Endothelial cell of umbilical vein (primary cell): ENCODE measurements around the gene GOLGA1. TPM values are rescaled to one million over a fixed set of nuclear protein-coding genes. Genes with fewer than 3 reads are reported as not detected.

Experiments used
- Bru-seq: library from RNA; stranded (reverse); fragments of 400-500 nt; gene quantifications from one replicate; lab custom pipeline; 2021; lab: Mats Ljungman, UMichigan
- BruChase-seq, 2 experiments: library from RNA; stranded (reverse); fragments of 400-500 nt; gene quantifications; one replicate each; lab custom pipeline; 2021; lab: Mats Ljungman, UMichigan
- BruUV-seq: library from RNA; stranded (reverse); fragments of 400-500 nt; replicated peaks from 2 replicates; lab custom pipeline; 2021; lab: Mats Ljungman, UMichigan
- CTCF ChIA-PET: fragments of 300-600, 350-600 bp; sonication (Branson Sonifier 250); formaldehyde crosslinking; loops from one replicate; lab custom pipeline; 2021; ENCODE audit warnings: antibody characterized with exemption, inconsistent platforms; lab: Charles Lee
- POLR2A ChIA-PET: fragments of 300-600, 350-600 bp; sonication (Branson Sonifier 250); formaldehyde crosslinking; loops from one replicate; lab custom pipeline; 2021; ENCODE audit warnings: antibody characterized with exemption, inconsistent platforms; lab: Charles Lee
- DNase-seq: peaks from one replicate; pipeline ENCODE4 v3.0.0-alpha.2; 2011; ENCODE audit warnings: low read depth, low spot score
- FAIRE-seq: peaks from 2 replicates; lab custom pipeline; 2011; peaks lifted over from hg19 to GRCh38; lab: Jason Lieb, UNC
- H2AFZ ChIP-seq: 2 replicates; pipeline ENCODE4 v1.6.0; 2012; ENCODE audit warnings: low read depth, low read length, control low read depth, inconsistent platforms
- H3K27ac ChIP-seq: 2 replicates; pipeline ENCODE4 v1.5.1; 2011; ENCODE audit warnings: low read depth, mild to moderate bottlenecking, control low read depth, low read length, moderate library complexity; ENCODE audit not compliant: insufficient read depth
- H3K27me3 ChIP-seq, 2 experiments: 2 replicates each; pipeline versions ENCODE4 v1.6.0 to v1.6.1; 2011; ENCODE audit warnings: low read length in 2 of 2, mixed read lengths in 1 of 2; ENCODE audit not compliant: control insufficient read depth in 2 of 2, insufficient read depth in 2 of 2
- H3K36me3 ChIP-seq, 2 experiments: 2 replicates in 1 of 2; 3 replicates in 1 of 2; pipeline ENCODE4 v1.5.1; 2011; ENCODE audit warnings: low read length in 2 of 2, mild to moderate bottlenecking in 1 of 2, moderate library complexity in 1 of 2; ENCODE audit not compliant: control insufficient read depth in 2 of 2, insufficient read depth in 2 of 2; ENCODE audit errors: extremely low read depth in 1 of 2
- H3K4me1 ChIP-seq: 3 replicates; pipeline ENCODE4 v1.5.1; 2011; ENCODE audit warnings: mild to moderate bottlenecking, low read length; ENCODE audit not compliant: control insufficient read depth, insufficient read depth; ENCODE audit errors: extremely low read depth
- H3K4me2 ChIP-seq: 2 replicates; pipeline ENCODE4 v1.6.1; 2011; ENCODE audit warnings: low read length, control low read depth, mixed read lengths; ENCODE audit not compliant: insufficient read depth
- H3K4me3 ChIP-seq, 3 experiments: fragments of 200-600 bp in 1 of 3; sonication (generic), shearing (Covaris generic) in 1 of 3; replicated peaks in 1 of 3; 2 replicates each; pipeline ENCODE4 v1.5.1; 2011 to 2016; ENCODE audit warnings: control low read depth in 3 of 3, low read length in 3 of 3, mild to moderate bottlenecking in 2 of 3, inconsistent platforms in 1 of 3, low read depth in 1 of 3, moderate library complexity in 1 of 3; ENCODE audit not compliant: insufficient read depth in 1 of 3
- H3K79me2 ChIP-seq: 2 replicates; pipeline ENCODE4 v1.6.0; 2012; ENCODE audit warnings: low read length, inconsistent platforms; ENCODE audit not compliant: control insufficient read depth, insufficient read depth
- H3K9ac ChIP-seq: replicated peaks from 2 replicates; pipeline ENCODE3; 2011; ENCODE audit warnings: low read length, control low read depth; ENCODE audit not compliant: insufficient read depth; ENCODE audit errors: extremely low read depth
- H3K9me1 ChIP-seq: replicated peaks from 3 replicates; pipeline ENCODE4 v1.6.0; 2011; ENCODE audit warnings: mild to moderate bottlenecking, low read length; ENCODE audit not compliant: control insufficient read depth, insufficient read depth; ENCODE audit errors: extremely low read depth
- H3K9me3 ChIP-seq: replicated peaks from 2 replicates; pipeline ENCODE4 v1.5.1; 2012; ENCODE audit warnings: low read length, inconsistent platforms; ENCODE audit not compliant: control insufficient read depth, insufficient read depth
- H4K20me1 ChIP-seq: replicated peaks from 2 replicates; pipeline ENCODE3; 2011; ENCODE audit warnings: mild to moderate bottlenecking, low read length; ENCODE audit not compliant: control insufficient read depth, insufficient read depth; ENCODE audit errors: extremely low read depth
- CTCF ChIP-seq, 2 donors: IDR thresholded peaks; 1 replicate in 1 of 2; 2 replicates in 1 of 2; pipeline ENCODE4 v1.5.1; 2011; ENCODE audit warnings: low read length in 2 of 2, mild to moderate bottlenecking in 2 of 2, moderate library complexity in 2 of 2, control low read depth in 1 of 2, inconsistent platforms in 1 of 2, low read depth in 1 of 2; ENCODE audit not compliant: insufficient read depth in 1 of 2; ENCODE audit errors: extremely low read depth in 1 of 2
- EZH2 ChIP-seq: IDR thresholded peaks from 2 replicates; pipeline ENCODE4 v1.6.1; 2012; ENCODE audit warnings: borderline replicate concordance, low read depth, mild to moderate bottlenecking, moderate library complexity, low read length, inconsistent platforms; ENCODE audit not compliant: severe bottlenecking
- FOS ChIP-seq: IDR thresholded peaks from 2 replicates; pipeline ENCODE4 v1.6.1; 2011; ENCODE audit warnings: mild to moderate bottlenecking, low read length, moderate library complexity, borderline replicate concordance; ENCODE audit not compliant: insufficient read depth
- GATA2 ChIP-seq: IDR thresholded peaks from 2 replicates; pipeline ENCODE4 v1.7.0; 2011; ENCODE audit warnings: low read depth, mild to moderate bottlenecking, moderate library complexity, mixed read lengths, low read length; ENCODE audit not compliant: insufficient read length, insufficient read depth
- JUN ChIP-seq: IDR thresholded peaks from 2 replicates; pipeline ENCODE4 v1.6.1; 2011; ENCODE audit warnings: borderline replicate concordance, low read depth; ENCODE audit not compliant: insufficient read length, insufficient read depth
- MAX ChIP-seq: IDR thresholded peaks from 2 replicates; pipeline ENCODE4 v1.6.1; 2011; ENCODE audit not compliant: insufficient read depth, insufficient read length
- MYC ChIP-seq: IDR thresholded peaks from one replicate; pipeline ENCODE4 v1.6.1; 2011; ENCODE audit warnings: mild to moderate bottlenecking, low read depth, low read length
- POLR2A ChIP-seq: IDR thresholded peaks from 2 replicates; pipeline ENCODE4 v1.6.1; 2012; ENCODE audit warnings: low read depth, mild to moderate bottlenecking, control low read depth, low read length
- POLR2AphosphoS5 ChIP-seq: IDR thresholded peaks from 2 replicates; pipeline ENCODE4 v1.6.1; 2012; ENCODE audit warnings: low read depth, mild to moderate bottlenecking, control low read depth, low read length, moderate library complexity; ENCODE audit not compliant: insufficient read depth
- dilution Hi-C: fragments of 300-500 bp; cut with MboI; formaldehyde crosslinking; loops from one replicate; pipeline ENCODE4 v1.15.0; 2019; ENCODE audit warnings: low sequenced_read_pairs; ENCODE audit not compliant: extremely low pct_ligation_motif_present
- intact Hi-C: fragments of 100-400 bp; cut with micrococcal nuclease; formaldehyde crosslinking; loops from one replicate; pipeline ENCODE4 v1.10.0; 2022
- long read RNA-seq: library from polyadenylated mRNA; stranded (forward); transcript quantifications from one replicate; pipeline ENCODE4 v2.0.0, GENCODE V29; 2021
- polyA minus RNA-seq, 3 experiments: library from RNA; depleted of rRNA, polyadenylated mRNA; stranded (reverse); fragments of >200 nt; gene quantifications; 1 replicate in 1 of 3; 2 replicates in 2 of 3; pipeline ENCODE4 v1.2.3, GENCODE V29; 2011
- polyA plus RNA-seq, 4 experiments: library from polyadenylated mRNA; depleted of rRNA in 3 of 4; stranded (reverse) in 3 of 4; unstranded in 1 of 4; fragments of >200 nt; gene quantifications; 2 replicates each; pipeline versions ENCODE4 v1.2.1 to v1.2.3, GENCODE V29; 2011 to 2012; ENCODE audit warnings: missing spikeins in 1 of 4
- total RNA-seq: library from RNA; stranded (reverse); gene quantifications from 2 replicates; pipeline ENCODE4 v1.2.3, GENCODE V29; 2021

Gene GOLGA1
- 14.7 and 19.9 TPM in 2 replicates for total RNA-seq
- 12.4 and 13.1 TPM in 2 replicates for polyA plus RNA-seq
- polyA plus RNA-seq (2011; cell fraction: cytosol; rRNA removed) = 8.8 and 9.1 TPM in 2 replicates
- 33.4 TPM in 2 replicates for polyA plus RNA-seq (2011; cell fraction: nucleus; rRNA removed)
- 9.8 TPM in 2 replicates for polyA plus RNA-seq (2012)
- 10.0 and 12.1 TPM in 2 replicates for polyA minus RNA-seq
- 10.8 TPM for polyA minus RNA-seq (2011; cell fraction: cytosol; rRNA and poly(A)+ RNA removed)
- 9.7 and 17.4 TPM in 2 replicates for polyA minus RNA-seq (2011; cell fraction: nucleus; rRNA and poly(A)+ RNA removed)
- Bru-seq, nascent RNA = percentile 66 among the genes with signal in this experiment
- BruChase-seq, experiment 1, labeled RNA remaining after a 6-hour chase = percentile 65 among the genes with signal in this experiment
- BruChase-seq, experiment 2, labeled RNA remaining after a 2-hour chase = percentile 64 among the genes with signal in this experiment
- long read RNA-seq, full-length matches to known transcripts = 7 of 28 reads
- long read RNA-seq, partial matches to known transcripts = 9 of 28 reads
- long read RNA-seq, other reads (novel, unspliced or antisense) = 12 of 28 reads

- dilution Hi-C loops (no loop called here), intact Hi-C loops (loop anchor here (1.0 to 5.0 kb wide), 5 partner anchors 72 to 301 kb away; partner anchors contain the start of genes HSPA5, RABEPK and SCAI)
- H3K4me1 ChIP-seq = peaks cover 13% of the 10 kb centered on the region
- TSS peak; percentile 81 for BruUV-seq
- ChIA-PET POLR2A (interaction anchor here (0.5 kb wide), 1 partner anchor 77 kb away, joined by 4 read pairs; no protein-coding TSS in a partner anchor), CTCF (interaction anchor here (0.8 to 0.9 kb wide), 2 partner anchors 11 to 202 kb away, joined by 4 read pairs; partner anchors contain the start of gene SCAI)
- H3K27ac ChIP-seq = peak within 1 kb of the TSS; percentile 98
- no peaks in the 10 kb centered on the region for H3K27me3 ChIP-seq
- peak within 1 kb of the TSS; percentile 97 for H3K4me2 ChIP-seq
- TF ChIP-seq POLR2A = peak; percentile 93
- TF ChIP-seq FOS = peak; percentile 50
- no peak for TF ChIP-seq CTCF (IDR thresholded peaks at IDR 0.05; ENCODE audit: extremely low read depth in 1 of 2, insufficient read depth in 1 of 2, low read depth in 1 of 2, low read length in 2 of 2)
- TF ChIP-seq JUN = no peak
- TF ChIP-seq MYC = peak; percentile 75
- no peak for TF ChIP-seq MAX
- no peak for TF ChIP-seq EZH2
- TF ChIP-seq GATA2 = no peak
- peak; percentile 99 for TF ChIP-seq POLR2AphosphoS5
- H3K36me3 ChIP-seq = no peaks in the 10 kb centered on the region
- peak within 1 kb of the TSS; percentile 73 to 98 (median 77) for H3K4me3 ChIP-seq
- peaks cover 5% of the 10 kb centered on the region for H3K79me2 ChIP-seq
- H3K9me3 ChIP-seq = no peaks in the 10 kb centered on the region
- FAIRE-seq = peak; percentile 78
- H2AFZ ChIP-seq = peak within 1 kb of the TSS; percentile 95
- H4K20me1 ChIP-seq = no peaks in the 10 kb centered on the region
- peak; percentile 97 for DNase-seq
- peak within 1 kb of the TSS; percentile 98 for H3K9ac ChIP-seq
- no peaks in the 10 kb centered on the region for H3K9me1 ChIP-seq
These were observed at the start of gene GOLGA1 for GRCh38 chr9:124940894-124941678. TSS of gene GOLGA1 (minus strand) at chr9:124941083. CDS start at chr9:124938711, 2,372 bp downstream.
